ENCODE results near the gene NEDD4L.
A peak's percentile ranks its signal among the peaks of the same experiment; 100 is the strongest.
"Not testable (repeated sequence)": the region's sequence is repeated elsewhere in the genome, so short reads cannot be mapped to it uniquely, and the experiment has no call there.

The NEDD4L gene

GRCh38 chr18:58026857-58027256 is 17.2 kb upstream of the NEDD4L start:
- DNase-seq (ENCODE audit: low read depth in 2 of 2) = no peak

GRCh38 chr18:58027341-58027740 is 16.7 kb upstream of the NEDD4L start:
- no peak for DNase-seq (ENCODE audit: low read depth in 2 of 2)

- no peak for DNase-seq (ENCODE audit: low read depth in 2 of 2)
Observed at GRCh38 chr18:58028109-58028784, 15.8 kb upstream of the NEDD4L start.

GRCh38 chr18:58032233-58032632 is 11.8 kb upstream of the NEDD4L start:
- DNase-seq (ENCODE audit: low read depth in 2 of 2) = no peak

GRCh38 chr18:58033216-58033615 is 10.8 kb upstream of the NEDD4L start:
- DNase-seq (ENCODE audit: low read depth in 2 of 2) = no peak

GRCh38 chr18:58034370-58034769 is 9.7 kb upstream of the NEDD4L start:
- no peak for DNase-seq (ENCODE audit: low read depth in 2 of 2)

GRCh38 chr18:58037163-58037562 is 6.9 kb upstream of the NEDD4L start:
- no peak for DNase-seq (ENCODE audit: low read depth in 2 of 2)

- DNase-seq (ENCODE audit: low read depth in 2 of 2) = no peak
Observed at GRCh38 chr18:58038063-58038462, 6.0 kb upstream of the NEDD4L start.

- no peak for DNase-seq (ENCODE audit: low read depth in 2 of 2)
Observed at GRCh38 chr18:58041633-58042032, 2.4 kb upstream of the NEDD4L start.

GRCh38 chr18:58042826-58043490 is 1.1 kb upstream of the NEDD4L start:
- DNase-seq (ENCODE audit: low read depth in 2 of 2) = no peak

- peak in 1 of 2 donors; percentile 20 for DNase-seq (ENCODE audit: low read depth in 2 of 2)
Observed at GRCh38 chr18:58044370-58045241, 580 bp downstream of the NEDD4L start.

- DNase-seq (ENCODE audit: low read depth in 2 of 2) = no peak
Observed at GRCh38 chr18:58045242-58046092, 1.4 kb downstream of the NEDD4L start.

- DNase-seq (ENCODE audit: low read depth in 2 of 2) = no peak
Observed at GRCh38 chr18:58046093-58046793, 2.2 kb downstream of the NEDD4L start.

GRCh38 chr18:58046794-58047555 is 2.9 kb downstream of the NEDD4L start:
- no peak for DNase-seq (ENCODE audit: low read depth in 2 of 2)

- no peak for DNase-seq (ENCODE audit: low read depth in 2 of 2)
Observed at GRCh38 chr18:58047556-58047882, 3.5 kb downstream of the NEDD4L start.

- no peak for DNase-seq (ENCODE audit: low read depth in 2 of 2)
Observed at GRCh38 chr18:58048081-58048642, 4.1 kb downstream of the NEDD4L start.

- no peak for DNase-seq (ENCODE audit: low read depth in 2 of 2)
Observed at GRCh38 chr18:58049000-58049688, 5.1 kb downstream of the NEDD4L start.

GRCh38 chr18:58050963-58051362 is 6.9 kb downstream of the NEDD4L start:
- not testable (repeated sequence) for DNase-seq (ENCODE audit: low read depth in 2 of 2)

GRCh38 chr18:58051765-58052460 is 7.9 kb downstream of the NEDD4L start:
- no peak for DNase-seq (ENCODE audit: low read depth in 2 of 2)

Measured in stimulated activated CD4-positive, alpha-beta T cell treated with anti-CD3 and anti-CD28 coated beads, Interleukin-1b, Interleukin-23, amount 100 ng/mL, for 1 hour (primary cell).